ENCODE measurements around the gene UPB1. TPM values are rescaled to one million over a fixed set of nuclear protein-coding genes. Genes with fewer than 3 reads are reported as not detected.
A peak's percentile ranks its signal among the peaks of the same experiment; 100 is the strongest.

Gene UPB1
- total RNA-seq, 1 experiment from 2014 or later, result not detected

DNA sequence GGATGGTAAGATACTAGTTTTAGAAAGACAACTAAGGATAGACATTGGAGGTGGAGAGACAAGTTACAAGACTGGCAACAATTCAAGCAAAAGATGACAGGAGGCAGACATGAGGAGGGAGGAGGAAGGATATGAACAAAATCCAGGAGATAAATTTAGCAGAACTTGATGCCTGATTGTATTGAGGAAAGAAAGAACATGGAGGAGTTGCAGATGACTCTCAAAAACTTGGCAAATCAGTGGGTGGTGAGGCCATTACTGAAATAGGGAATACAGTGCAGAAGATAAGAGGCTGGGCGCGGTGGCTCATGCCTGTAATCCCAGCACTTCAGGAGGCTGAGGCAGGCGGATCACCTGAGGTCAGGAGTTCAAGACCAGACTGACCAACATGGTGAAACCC is 2.7 kb upstream of the UPB1 start:
- no peaks in the 10 kb centered on the region for H3K36me3 ChIP-seq (replicated peaks; ENCODE audit: control insufficient read depth, insufficient read depth, low read length)
- H3K4me3 ChIP-seq (ENCODE audit: insufficient read depth, low read depth, low read length), result no peak overlapping the region
- DNase-seq, result no peak
- H3K27me3 ChIP-seq (ENCODE audit: control insufficient read depth, insufficient read depth, low read length), result peaks cover 37% of the 10 kb centered on the region

DNA sequence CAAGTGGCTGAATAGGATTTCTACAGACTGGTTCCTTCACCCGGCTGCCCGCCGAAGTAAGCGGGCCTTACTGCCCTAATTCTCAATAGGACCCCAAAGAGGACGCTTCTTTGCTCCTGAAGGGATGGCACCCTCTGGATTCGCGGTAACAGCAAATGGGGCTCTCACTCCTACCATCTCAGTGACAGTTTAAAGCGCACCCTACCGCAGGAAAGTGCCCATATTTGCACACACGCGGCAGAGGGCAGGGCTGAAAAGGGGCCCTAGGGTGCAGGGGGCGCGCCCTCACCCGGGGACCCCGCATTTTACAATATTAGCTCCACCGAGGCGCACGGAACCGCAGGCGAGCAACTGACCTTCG is 985 bp upstream of the UPB1 start:
- Histone ChIP-seq H3K4me3 (ENCODE audit: insufficient read depth, low read depth, low read length) (peak overlapping the region; percentile 45), H3K27me3 (ENCODE audit: control insufficient read depth, insufficient read depth, low read length) (peaks cover 40% of the 10 kb centered on the region), H3K36me3 (replicated peaks; ENCODE audit: control insufficient read depth, insufficient read depth, low read length) (no peaks in the 10 kb centered on the region)
- DNase-seq, result peak; percentile 68

GRCh38 chr22:24495365-24495675 is 188 bp downstream of the UPB1 start:
- H3K27me3 ChIP-seq (ENCODE audit: control insufficient read depth, insufficient read depth, low read length), result peaks cover 40% of the 10 kb centered on the region
- H3K36me3 ChIP-seq (replicated peaks; ENCODE audit: control insufficient read depth, insufficient read depth, low read length), result no peaks in the 10 kb centered on the region
- no peak for DNase-seq
- H3K4me3 ChIP-seq (ENCODE audit: insufficient read depth, low read depth, low read length), result no peak overlapping the region

DNA sequence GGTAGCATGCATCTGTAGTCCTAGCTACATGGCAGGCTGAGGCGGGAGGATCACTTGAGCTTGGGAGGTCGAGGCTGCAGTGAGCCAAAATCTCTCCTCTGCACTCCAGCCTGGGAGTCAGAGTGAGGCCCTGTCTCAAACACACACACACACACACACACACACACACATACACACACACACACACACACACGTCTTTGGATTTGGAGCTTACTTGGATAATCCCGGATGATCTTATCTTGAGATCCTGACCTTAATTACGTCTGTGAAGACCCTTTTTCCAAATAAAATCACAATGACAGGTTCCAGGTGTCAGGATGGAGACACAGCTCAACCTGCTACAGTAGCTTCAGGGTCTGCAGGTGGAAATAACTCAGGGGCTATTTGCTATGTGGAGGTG is 1.1 kb downstream of the UPB1 start:
- peaks cover 40% of the 10 kb centered on the region for H3K27me3 ChIP-seq (ENCODE audit: control insufficient read depth, insufficient read depth, low read length)
- H3K4me3 ChIP-seq (ENCODE audit: insufficient read depth, low read depth, low read length), result no peak overlapping the region
- no peaks in the 10 kb centered on the region for H3K36me3 ChIP-seq (replicated peaks; ENCODE audit: control insufficient read depth, insufficient read depth, low read length)
- no peak for DNase-seq

DNA sequence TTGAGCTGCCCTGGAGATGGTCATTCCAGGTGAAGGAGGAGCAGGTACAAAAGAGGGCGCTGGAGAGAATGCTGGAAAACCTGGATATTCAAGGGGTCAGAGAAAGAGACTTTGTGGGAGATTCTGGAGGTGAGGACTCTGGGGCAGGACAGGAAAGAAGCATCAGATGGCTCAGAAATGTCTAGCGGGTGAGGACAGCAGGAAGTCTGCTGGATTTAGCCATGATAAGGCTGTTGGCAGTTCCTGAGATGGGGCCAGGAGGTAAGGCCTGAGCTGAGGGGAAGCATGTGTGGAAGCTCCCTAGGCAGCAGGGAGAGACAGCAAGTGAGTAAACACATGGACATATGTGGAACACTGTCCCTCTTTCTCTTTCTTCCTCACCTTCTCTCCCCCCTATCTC is 1.5 kb downstream of the UPB1 start:
- Histone ChIP-seq H3K4me3 (ENCODE audit: insufficient read depth, low read depth, low read length) (no peak overlapping the region), H3K27me3 (ENCODE audit: control insufficient read depth, insufficient read depth, low read length) (peaks cover 40% of the 10 kb centered on the region), H3K36me3 (replicated peaks; ENCODE audit: control insufficient read depth, insufficient read depth, low read length) (no peaks in the 10 kb centered on the region)
- DNase-seq, result no peak

- DNase-seq, result no peak
- H3K4me3 ChIP-seq (ENCODE audit: insufficient read depth, low read depth, low read length), result no peak overlapping the region
- H3K27me3 ChIP-seq (ENCODE audit: control insufficient read depth, insufficient read depth, low read length), result peaks cover 40% of the 10 kb centered on the region
- no peaks in the 10 kb centered on the region for H3K36me3 ChIP-seq (replicated peaks; ENCODE audit: control insufficient read depth, insufficient read depth, low read length)
These were observed 2.7 kb downstream of the UPB1 start for GRCh38 chr22:24497841-24498258.

- no peaks in the 10 kb centered on the region for H3K36me3 ChIP-seq (replicated peaks; ENCODE audit: control insufficient read depth, insufficient read depth, low read length)
- no peak for DNase-seq
- H3K27me3 ChIP-seq (ENCODE audit: control insufficient read depth, insufficient read depth, low read length), result peaks cover 35% of the 10 kb centered on the region
- H3K4me3 ChIP-seq (ENCODE audit: insufficient read depth, low read depth, low read length), result no peak overlapping the region
These were observed 3.7 kb downstream of the UPB1 start for GRCh38 chr22:24498824-24499223.

DNA sequence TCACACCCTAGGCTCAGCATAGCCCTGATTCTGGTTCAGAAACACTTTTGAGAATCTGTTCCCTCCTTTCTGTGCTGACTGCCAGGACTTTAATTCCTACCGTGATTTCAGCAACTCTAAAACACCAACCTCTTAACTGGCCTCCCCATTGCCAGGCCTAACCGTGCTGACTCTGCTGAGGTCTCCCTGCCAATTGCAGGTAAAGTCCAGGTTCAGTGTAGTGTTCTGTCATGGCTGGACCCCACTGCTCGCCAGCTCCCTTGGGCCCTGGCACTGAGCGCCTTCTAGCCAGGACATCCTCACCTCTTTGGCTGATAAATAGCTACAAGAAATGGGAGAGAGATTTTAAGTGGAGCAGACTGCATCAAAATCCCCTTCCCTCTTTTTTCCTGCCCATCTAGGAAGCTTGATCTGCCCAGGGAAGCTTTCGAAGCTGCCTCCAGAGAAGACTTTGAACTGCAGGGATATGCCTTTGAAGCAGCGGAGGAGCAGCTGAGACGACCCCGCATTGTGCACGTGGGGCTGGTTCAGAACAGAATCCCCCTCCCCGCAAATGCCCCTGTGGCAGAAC is 4.7 kb downstream of the UPB1 start:
- no peak for DNase-seq
- Histone ChIP-seq H3K27me3 (ENCODE audit: control insufficient read depth, insufficient read depth, low read length) (peaks cover 26% of the 10 kb centered on the region), H3K36me3 (replicated peaks; ENCODE audit: control insufficient read depth, insufficient read depth, low read length) (no peaks in the 10 kb centered on the region), H3K4me3 (ENCODE audit: insufficient read depth, low read depth, low read length) (no peak overlapping the region)

GRCh38 chr22:24500277-24500820 is 5.2 kb downstream of the UPB1 start:
- peak; percentile 61 for DNase-seq
- H3K4me3 ChIP-seq (ENCODE audit: insufficient read depth, low read depth, low read length), result no peak overlapping the region
- H3K27me3 ChIP-seq (ENCODE audit: control insufficient read depth, insufficient read depth, low read length), result peaks cover 20% of the 10 kb centered on the region
- no peaks in the 10 kb centered on the region for H3K36me3 ChIP-seq (replicated peaks; ENCODE audit: control insufficient read depth, insufficient read depth, low read length)

DNA sequence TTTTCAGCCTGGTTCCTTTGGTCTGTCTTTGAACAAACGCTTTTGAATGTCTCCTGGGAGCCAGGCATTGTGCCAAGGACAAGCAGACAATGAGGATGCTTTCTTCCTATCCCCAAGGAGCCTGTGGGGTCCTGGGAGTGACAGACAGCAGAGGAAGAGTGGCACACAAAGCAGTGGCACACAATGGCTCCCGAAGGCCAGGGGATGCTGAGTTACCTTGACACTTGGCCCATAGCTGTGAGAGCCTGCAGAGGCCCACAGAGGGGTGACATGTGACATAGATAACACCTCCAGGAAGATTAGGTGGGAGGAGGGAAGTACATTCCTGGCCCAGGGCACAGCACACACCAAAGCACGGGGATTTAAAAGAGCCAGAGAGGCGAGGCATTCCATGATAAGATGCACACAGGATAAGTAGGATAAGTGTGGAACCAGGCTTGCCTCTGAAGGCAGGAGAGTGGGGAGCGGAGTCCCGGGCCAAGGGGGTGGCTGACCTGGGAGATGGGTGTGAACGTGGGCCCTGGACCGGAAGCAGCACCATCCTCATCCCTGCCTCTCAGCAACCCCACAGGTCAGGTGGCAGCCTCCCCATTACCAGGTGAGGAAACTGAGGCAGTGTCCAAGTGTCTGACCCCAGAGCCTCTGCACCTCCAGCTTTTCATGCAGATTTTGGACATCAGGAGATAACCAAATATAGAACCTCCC is 6.3 kb downstream of the UPB1 start:
- H3K4me3 ChIP-seq (ENCODE audit: insufficient read depth, low read depth, low read length), result no peak overlapping the region
- peaks cover 9% of the 10 kb centered on the region; the same call in 1 of the 2 replicates for H3K27me3 ChIP-seq (ENCODE audit: control insufficient read depth, insufficient read depth, low read length)
- no peaks in the 10 kb centered on the region for H3K36me3 ChIP-seq (replicated peaks; ENCODE audit: control insufficient read depth, insufficient read depth, low read length)
- DNase-seq, result no peak

- no peak for DNase-seq
- H3K4me3 ChIP-seq (ENCODE audit: insufficient read depth, low read depth, low read length), result no peak overlapping the region
- no peaks in the 10 kb centered on the region for H3K36me3 ChIP-seq (replicated peaks; ENCODE audit: control insufficient read depth, insufficient read depth, low read length)
- peaks cover 4% of the 10 kb centered on the region; the same call in 1 of the 2 replicates for H3K27me3 ChIP-seq (ENCODE audit: control insufficient read depth, insufficient read depth, low read length)
These were observed 6.9 kb downstream of the UPB1 start for GRCh38 chr22:24502034-24502433.

- no peak overlapping the region for H3K4me3 ChIP-seq (ENCODE audit: insufficient read depth, low read depth, low read length)
- peaks cover 4% of the 10 kb centered on the region; the same call in 1 of the 2 replicates for H3K27me3 ChIP-seq (ENCODE audit: control insufficient read depth, insufficient read depth, low read length)
These were observed 7.4 kb downstream of the UPB1 start for GRCh38 chr22:24502541-24502940.

DNA sequence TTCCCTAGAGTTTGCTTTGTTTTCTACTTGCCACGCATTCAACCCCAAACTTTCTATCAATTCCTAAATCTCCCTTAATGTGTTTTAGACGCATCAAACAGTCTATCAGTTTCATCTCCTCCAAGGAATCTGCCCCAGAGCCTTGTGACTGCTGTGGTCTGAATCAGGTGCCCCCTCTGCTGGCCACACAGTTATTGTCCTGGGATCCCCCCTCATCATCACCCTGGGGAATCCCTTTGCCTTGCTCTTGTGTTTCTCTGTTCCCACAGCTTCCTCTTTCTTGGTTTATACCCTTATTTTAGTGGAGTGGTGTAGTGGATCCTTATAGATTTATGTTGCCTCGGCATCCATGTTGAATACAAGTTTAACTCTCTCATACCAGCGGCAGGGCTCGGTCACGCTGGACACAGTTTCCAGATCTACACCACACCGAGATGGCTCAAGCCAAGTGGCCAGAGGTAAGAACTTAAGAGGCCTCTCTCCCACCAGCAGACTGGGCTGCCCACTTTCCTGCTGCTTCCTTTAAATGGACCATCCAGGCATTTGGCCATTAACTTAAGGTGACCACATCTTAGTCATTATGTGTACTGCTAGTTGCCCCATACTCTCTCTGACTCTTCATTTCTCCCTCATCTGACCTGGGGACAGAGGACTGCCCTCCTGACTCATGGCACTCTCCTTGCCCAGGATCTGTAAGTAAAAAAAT is 8.2 kb downstream of the UPB1 start:
- no peak overlapping the region for H3K4me3 ChIP-seq (ENCODE audit: insufficient read depth, low read depth, low read length)
- peak; percentile 88 for DNase-seq
- H3K36me3 ChIP-seq (replicated peaks; ENCODE audit: control insufficient read depth, insufficient read depth, low read length), result no peaks in the 10 kb centered on the region
- peaks cover 3% of the 10 kb centered on the region; the same call in 1 of the 2 replicates for H3K27me3 ChIP-seq (ENCODE audit: control insufficient read depth, insufficient read depth, low read length)

More at GRCh38 chr22:24502541-24502940, 7.4 kb downstream of the UPB1 start:
- H3K36me3 ChIP-seq (replicated peaks; ENCODE audit: control insufficient read depth, insufficient read depth, low read length), result no peaks in the 10 kb centered on the region
- no peak for DNase-seq

DNA sequence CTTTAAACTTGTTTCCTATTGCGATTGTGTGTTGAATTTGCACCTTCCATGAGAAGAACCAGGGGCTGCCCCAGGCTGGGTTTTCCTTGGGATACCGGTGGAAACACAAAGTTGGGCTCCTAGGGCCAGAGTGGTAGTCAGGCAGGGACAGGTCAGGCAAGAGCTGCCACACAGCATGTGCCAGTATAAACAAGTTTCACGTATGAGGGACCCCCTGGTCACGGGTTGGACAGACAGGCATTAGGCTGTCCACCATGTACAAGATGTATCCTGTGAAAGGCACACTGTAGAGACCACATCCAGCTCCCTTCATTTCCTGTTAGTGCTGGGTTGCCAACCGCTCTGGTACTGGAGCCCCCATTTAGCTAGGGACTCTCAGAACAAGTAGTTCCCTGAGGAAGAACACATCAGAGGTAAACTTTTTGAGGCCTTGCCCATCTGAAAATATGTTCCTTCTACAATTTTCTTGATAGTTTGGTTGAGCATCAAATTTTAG is 8.8 kb downstream of the UPB1 start:
- Histone ChIP-seq H3K4me3 (ENCODE audit: insufficient read depth, low read depth, low read length) (no peak overlapping the region), H3K27me3 (ENCODE audit: control insufficient read depth, insufficient read depth, low read length) (no peaks in the 10 kb centered on the region), H3K36me3 (replicated peaks; ENCODE audit: control insufficient read depth, insufficient read depth, low read length) (no peaks in the 10 kb centered on the region)
- no peak for DNase-seq

DNA sequence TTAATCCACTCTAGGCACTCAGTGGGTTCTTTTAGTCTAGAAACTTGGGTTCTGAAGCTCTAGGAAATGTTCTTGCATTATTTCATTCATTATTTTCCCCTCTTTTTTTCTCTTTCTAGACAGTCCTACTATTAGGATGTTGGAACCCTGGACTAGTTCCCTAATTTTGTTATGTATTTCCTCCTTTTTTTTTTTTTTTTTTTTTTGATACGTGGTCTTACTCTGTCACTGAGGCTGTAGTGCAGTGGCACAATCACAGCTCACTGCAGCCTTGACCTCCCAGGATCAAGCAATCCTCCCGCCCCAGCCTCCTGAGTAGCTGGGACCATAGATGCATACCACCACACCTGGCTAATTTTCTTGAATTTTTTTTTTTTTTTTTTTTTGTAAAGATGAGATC is 9.4 kb downstream of the UPB1 start:
- DNase-seq, result no peak
- no peak overlapping the region for H3K4me3 ChIP-seq (ENCODE audit: insufficient read depth, low read depth, low read length)
- no peaks in the 10 kb centered on the region for H3K27me3 ChIP-seq (ENCODE audit: control insufficient read depth, insufficient read depth, low read length)
- H3K36me3 ChIP-seq (replicated peaks; ENCODE audit: control insufficient read depth, insufficient read depth, low read length), result no peaks in the 10 kb centered on the region

Measured in H7 (cell line).